Parathyroid adenoma (tissue), 2 donors: ENCODE results near the gene GSC.
"Not testable (repeated sequence)": the region's sequence is repeated elsewhere in the genome, so short reads cannot be mapped to it uniquely, and the experiment has no call there.

ENCODE experiments used
- H2AFZ ChIP-seq: fragments of 300-600 bp; sonication (generic); one replicate; pipeline ENCODE4 v1.7.0; 2017; ENCODE audit warnings: antibody characterized with exemption, mild to moderate bottlenecking
- H3K27ac ChIP-seq: fragments of 300-600 bp; sonication (generic); one replicate; pipeline ENCODE4 v1.7.0; 2017
- H3K27me3 ChIP-seq: fragments of 300-600 bp; sonication (generic); one replicate; pipeline ENCODE4 v1.7.0; 2017; ENCODE audit warnings: low read length; ENCODE audit not compliant: control insufficient read depth, insufficient read depth
- H3K36me3 ChIP-seq: fragments of 300-600 bp; sonication (generic); one replicate; pipeline ENCODE4 v1.7.0; 2017; ENCODE audit warnings: low read length; ENCODE audit not compliant: control insufficient read depth, insufficient read depth
- H3K4me1 ChIP-seq: fragments of 300-600 bp; sonication (generic); one replicate; pipeline ENCODE4 v1.7.0; 2017; ENCODE audit warnings: control low read depth
- H3K4me2 ChIP-seq: fragments of 300-600 bp; sonication (generic); one replicate; pipeline ENCODE4 v1.7.0; 2017; ENCODE audit warnings: low read length
- H3K4me3 ChIP-seq: fragments of 300-600 bp; sonication (generic); one replicate; pipeline ENCODE4 v1.7.0; 2017; ENCODE audit warnings: low read depth, low read length
- H3K79me2 ChIP-seq: fragments of 300-600 bp; sonication (generic); one replicate; pipeline ENCODE4 v1.7.0; 2017; ENCODE audit warnings: control low read depth
- H3K9ac ChIP-seq: fragments of 300-600 bp; sonication (generic); one replicate; pipeline ENCODE4 v1.7.0; 2017; ENCODE audit warnings: mild to moderate bottlenecking
- H3K9me3 ChIP-seq: fragments of 300-600 bp; sonication (generic); one replicate; pipeline ENCODE4 v1.7.0; 2017; ENCODE audit warnings: low read length; ENCODE audit not compliant: control insufficient read depth
- CTCF ChIP-seq: fragments of 300-600 bp; sonication (generic); IDR thresholded peaks from one replicate; pipeline ENCODE4 v1.7.0; 2017; ENCODE audit warnings: antibody characterized with exemption, mild to moderate bottlenecking
- donor health status: primary hyperparathyroidism.

The GSC gene

GRCh38 chr14:94751956-94752355 lies 18.0 kb downstream of the GSC start:
- Histone ChIP-seq H3K27me3 (no peaks in the 10 kb centered on the region), H3K4me2 (no peak overlapping the region), H3K4me3 (no peak overlapping the region), H3K4me1 (no peaks in the 10 kb centered on the region), H3K36me3 (no peaks in the 10 kb centered on the region), H3K79me2 (no peaks in the 10 kb centered on the region), H2AFZ (no peak overlapping the region), H3K9me3 (no peaks in the 10 kb centered on the region), H3K27ac (no peak overlapping the region), H3K9ac (no peak overlapping the region)
- TF ChIP-seq CTCF: no peak

- H2AFZ ChIP-seq: no peak overlapping the region
- H3K79me2 ChIP-seq: no peaks in the 10 kb centered on the region
- H3K27me3 ChIP-seq: no peaks in the 10 kb centered on the region
- H3K27ac ChIP-seq: no peak overlapping the region
- no peaks in the 10 kb centered on the region for H3K36me3 ChIP-seq
- no peak overlapping the region for H3K9ac ChIP-seq
- H3K4me3 ChIP-seq: no peak overlapping the region
- no peaks in the 10 kb centered on the region for H3K9me3 ChIP-seq
- no peaks in the 10 kb centered on the region for H3K4me1 ChIP-seq
- TF ChIP-seq CTCF: no peak
- no peak overlapping the region for H3K4me2 ChIP-seq
These were observed 18.6 kb downstream of the GSC start for GRCh38 chr14:94751321-94751720.

GRCh38 chr14:94750371-94750770 lies 19.5 kb downstream of the GSC start:
- Histone ChIP-seq H3K9me3 (no peaks in the 10 kb centered on the region), H3K4me3 (no peak overlapping the region), H3K27ac (no peak overlapping the region), H3K36me3 (no peaks in the 10 kb centered on the region), H2AFZ (no peak overlapping the region), H3K4me1 (no peaks in the 10 kb centered on the region), H3K4me2 (no peak overlapping the region), H3K9ac (no peak overlapping the region), H3K27me3 (no peaks in the 10 kb centered on the region), H3K79me2 (no peaks in the 10 kb centered on the region)
- TF ChIP-seq CTCF: no peak

- H3K9me3 ChIP-seq: no peaks in the 10 kb centered on the region
- no peak overlapping the region for H3K9ac ChIP-seq
- no peaks in the 10 kb centered on the region for H3K4me1 ChIP-seq
- H3K79me2 ChIP-seq: no peaks in the 10 kb centered on the region
- H3K4me2 ChIP-seq: no peak overlapping the region
- H2AFZ ChIP-seq: peak overlapping the region; percentile 57
- TF ChIP-seq CTCF: peak; percentile 44
- no peak overlapping the region for H3K4me3 ChIP-seq
- no peak overlapping the region for H3K27ac ChIP-seq
- H3K27me3 ChIP-seq: no peaks in the 10 kb centered on the region
- H3K36me3 ChIP-seq: no peaks in the 10 kb centered on the region
These were observed 21.1 kb downstream of the GSC start for GRCh38 chr14:94748667-94749347.

GRCh38 chr14:94747739-94748138 lies 22.2 kb downstream of the GSC start:
- H3K4me3 ChIP-seq: no peak overlapping the region
- H3K4me2 ChIP-seq: no peak overlapping the region
- no peak for TF ChIP-seq CTCF
- H3K27me3 ChIP-seq: no peaks in the 10 kb centered on the region
- no peak overlapping the region for H3K9ac ChIP-seq
- no peaks in the 10 kb centered on the region for H3K4me1 ChIP-seq
- H3K79me2 ChIP-seq: no peaks in the 10 kb centered on the region
- no peak overlapping the region for H2AFZ ChIP-seq
- H3K9me3 ChIP-seq: no peaks in the 10 kb centered on the region
- no peaks in the 10 kb centered on the region for H3K36me3 ChIP-seq
- H3K27ac ChIP-seq: no peak overlapping the region

- H3K27ac ChIP-seq, H2AFZ ChIP-seq, H3K4me3 ChIP-seq, H3K4me1 ChIP-seq, H3K9ac ChIP-seq, H3K36me3 ChIP-seq, H3K9me3 ChIP-seq, H3K79me2 ChIP-seq, H3K27me3 ChIP-seq, H3K4me2 ChIP-seq: not testable (repeated sequence)
These were observed 22.8 kb downstream of the GSC start for GRCh38 chr14:94747153-94747552.
